IPS-20b (cell line): ENCODE data around the gene PIGQ.

ENCODE experiments used
- H3K27ac ChIP-seq: one replicate; pipeline ENCODE4 v1.5.1; 2013; ENCODE audit warnings: low read length
- H3K27me3 ChIP-seq: 2 replicates; pipeline ENCODE4 v1.6.1; 2013; ENCODE audit warnings: mild to moderate bottlenecking, low read length, inconsistent platforms; ENCODE audit not compliant: insufficient read depth
- H3K36me3 ChIP-seq: 2 replicates; pipeline ENCODE4 v1.6.1; 2013; ENCODE audit warnings: low read depth, mild to moderate bottlenecking, inconsistent platforms, low read length, moderate library complexity; ENCODE audit not compliant: insufficient read depth
- H3K4me1 ChIP-seq: 2 replicates; pipeline ENCODE4 v1.6.1; 2013; ENCODE audit warnings: mild to moderate bottlenecking, control low read depth, inconsistent platforms, low read length, moderate library complexity; ENCODE audit not compliant: insufficient read depth
- H3K4me3 ChIP-seq: 2 replicates; pipeline ENCODE4 v1.5.1; 2013; ENCODE audit warnings: mild to moderate bottlenecking, low read length, inconsistent platforms
- H3K9ac ChIP-seq: 2 replicates; pipeline ENCODE4 v1.6.1; 2013; ENCODE audit warnings: low read depth, mild to moderate bottlenecking, inconsistent platforms, low read length, moderate library complexity
- H3K9me3 ChIP-seq: 2 replicates; pipeline ENCODE4 v1.6.1; 2013; ENCODE audit warnings: mild to moderate bottlenecking, low read depth, low read length, inconsistent platforms; ENCODE audit not compliant: insufficient read depth

Gene PIGQ

DNA sequence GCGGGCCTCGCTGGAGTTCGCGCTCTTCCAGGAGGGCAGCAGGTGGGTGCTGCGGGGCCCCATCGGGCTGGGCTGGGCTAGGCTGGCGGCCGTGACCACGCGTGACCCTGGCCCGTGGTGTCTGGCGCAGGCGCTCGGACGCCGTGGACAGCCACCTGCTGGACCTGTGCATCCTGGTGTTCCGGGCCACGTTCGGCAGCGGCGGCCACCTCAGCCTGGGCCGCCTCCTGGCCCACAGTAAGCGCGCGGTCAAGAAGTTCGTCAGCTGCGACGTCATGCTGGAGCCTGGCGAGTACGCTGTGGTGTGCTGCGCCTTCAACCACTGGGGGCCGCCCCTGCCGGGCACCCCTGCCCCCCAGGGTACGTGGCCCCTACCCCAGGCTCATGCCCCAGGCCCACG is 17.6 kb upstream of the PIGQ start:
- Histone ChIP-seq H3K27me3 (no peaks in the 10 kb centered on the region), H3K9me3 (no peaks in the 10 kb centered on the region), H3K9ac (no peak overlapping the region), H3K4me1 (no peaks in the 10 kb centered on the region), H3K27ac (no peak overlapping the region), H3K4me3 (no peak overlapping the region), H3K36me3 (no peaks in the 10 kb centered on the region)

DNA sequence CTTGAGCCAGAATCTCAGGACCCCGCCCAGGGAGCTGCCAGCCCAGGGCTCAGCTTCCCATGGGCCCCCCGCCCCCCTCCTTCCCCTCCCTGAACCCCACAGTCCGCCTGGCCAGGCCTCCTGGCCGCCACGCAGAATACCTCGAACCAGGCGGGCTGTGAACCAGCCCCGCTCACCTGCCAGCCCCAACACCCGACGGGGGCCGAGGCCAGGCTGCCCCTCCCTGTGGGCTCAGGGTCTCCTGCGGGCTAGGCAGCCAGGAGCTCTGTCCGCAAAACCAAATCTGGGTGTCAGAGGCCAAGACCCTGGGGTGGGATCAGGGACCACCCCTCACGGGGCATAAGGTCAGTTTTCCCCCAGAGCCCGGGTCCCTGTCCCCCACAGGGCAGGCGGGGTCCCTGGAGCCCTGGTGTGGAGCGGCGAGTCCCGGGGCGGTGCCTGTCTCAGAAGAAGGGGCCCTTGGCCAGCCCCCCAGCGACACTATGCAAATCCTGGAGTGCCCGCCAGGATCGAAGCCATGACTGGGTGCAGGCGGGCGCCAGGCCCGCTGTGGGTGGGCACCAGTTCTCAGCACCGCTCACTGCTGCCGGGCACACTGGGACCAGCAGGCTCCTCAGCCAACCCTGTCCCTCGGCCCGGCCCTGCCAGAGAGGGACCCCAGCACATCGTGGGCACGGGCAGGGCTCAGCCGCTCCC is 16.0 kb upstream of the PIGQ start:
- Histone ChIP-seq H3K4me3 (no peak overlapping the region), H3K9ac (no peak overlapping the region), H3K4me1 (no peaks in the 10 kb centered on the region), H3K27ac (no peak overlapping the region), H3K36me3 (no peaks in the 10 kb centered on the region), H3K27me3 (peaks cover 9% of the 10 kb centered on the region), H3K9me3 (no peaks in the 10 kb centered on the region)

- H3K9ac ChIP-seq, result no peak overlapping the region
- H3K4me3 ChIP-seq, result no peak overlapping the region
- H3K27ac ChIP-seq, result no peak overlapping the region
- no peaks in the 10 kb centered on the region for H3K9me3 ChIP-seq
- no peaks in the 10 kb centered on the region for H3K4me1 ChIP-seq
- H3K27me3 ChIP-seq, result peaks cover 14% of the 10 kb centered on the region
- no peaks in the 10 kb centered on the region for H3K36me3 ChIP-seq
These were observed 15.5 kb upstream of the PIGQ start for GRCh38 chr16:554297-554621.

DNA sequence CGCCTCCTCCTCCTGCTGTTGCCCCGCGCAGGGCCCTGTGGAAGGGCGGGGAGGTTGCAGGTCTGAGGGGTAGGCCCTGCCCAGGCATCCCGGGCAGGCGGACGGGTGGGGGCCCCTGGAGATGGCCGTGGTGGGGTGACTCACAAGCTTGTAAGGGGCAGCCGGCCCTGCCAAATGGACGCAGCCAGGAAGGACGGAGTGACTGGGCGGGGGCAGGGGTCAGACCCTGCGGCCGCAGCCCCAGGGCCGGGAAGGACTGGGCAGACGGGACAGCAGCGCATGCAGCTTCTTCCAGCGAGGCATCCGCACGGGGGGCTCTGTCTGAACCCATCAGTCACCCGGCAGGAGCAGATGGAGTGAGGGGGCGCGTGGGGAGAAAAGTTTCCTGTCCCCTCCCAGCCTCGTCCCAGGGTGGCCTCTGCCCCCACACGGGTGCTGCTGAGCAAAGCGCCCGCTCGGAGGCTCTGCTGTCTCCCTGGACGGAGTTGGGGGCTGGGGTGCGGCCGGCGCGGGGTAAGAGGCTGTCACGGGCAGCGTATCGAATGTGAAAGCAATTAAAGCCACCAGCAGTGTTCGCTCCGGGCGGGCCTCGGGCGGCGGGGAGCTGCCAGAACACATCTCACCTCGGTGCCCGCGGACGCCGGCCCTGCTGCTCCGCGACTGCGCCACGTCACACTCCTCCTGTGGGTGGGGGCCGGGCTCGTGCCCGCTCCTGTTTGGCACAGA is 15.0 kb upstream of the PIGQ start:
- H3K27ac ChIP-seq, result no peak overlapping the region
- no peaks in the 10 kb centered on the region for H3K4me1 ChIP-seq
- H3K9ac ChIP-seq, result no peak overlapping the region
- no peaks in the 10 kb centered on the region for H3K36me3 ChIP-seq
- no peaks in the 10 kb centered on the region for H3K9me3 ChIP-seq
- H3K27me3 ChIP-seq, result peaks cover 20% of the 10 kb centered on the region
- no peak overlapping the region for H3K4me3 ChIP-seq

GRCh38 chr16:555528-556473 is 14.0 kb upstream of the PIGQ start:
- no peaks in the 10 kb centered on the region for H3K4me1 ChIP-seq
- H3K27me3 ChIP-seq, result peaks cover 28% of the 10 kb centered on the region
- H3K4me3 ChIP-seq, result no peak overlapping the region
- H3K9ac ChIP-seq, result no peak overlapping the region
- H3K36me3 ChIP-seq, result no peaks in the 10 kb centered on the region
- no peaks in the 10 kb centered on the region for H3K9me3 ChIP-seq
- no peak overlapping the region for H3K27ac ChIP-seq

- Histone ChIP-seq H3K4me3 (no peak overlapping the region), H3K4me1 (no peaks in the 10 kb centered on the region)
These were observed 13.1 kb upstream of the PIGQ start for GRCh38 chr16:556474-557173.

GRCh38 chr16:557463-558297 is 12.1 kb upstream of the PIGQ start:
- Histone ChIP-seq H3K4me1 (no peaks in the 10 kb centered on the region), H3K4me3 (no peak overlapping the region), H3K36me3 (no peaks in the 10 kb centered on the region), H3K27me3 (peaks cover 47% of the 10 kb centered on the region), H3K27ac (no peak overlapping the region), H3K9me3 (no peaks in the 10 kb centered on the region), H3K9ac (no peak overlapping the region)

More at GRCh38 chr16:556474-557173, 13.1 kb upstream of the PIGQ start:
- no peak overlapping the region for H3K27ac ChIP-seq
- H3K9me3 ChIP-seq, result no peaks in the 10 kb centered on the region
- H3K27me3 ChIP-seq, result peaks cover 36% of the 10 kb centered on the region
- no peaks in the 10 kb centered on the region for H3K36me3 ChIP-seq
- H3K9ac ChIP-seq, result no peak overlapping the region

DNA sequence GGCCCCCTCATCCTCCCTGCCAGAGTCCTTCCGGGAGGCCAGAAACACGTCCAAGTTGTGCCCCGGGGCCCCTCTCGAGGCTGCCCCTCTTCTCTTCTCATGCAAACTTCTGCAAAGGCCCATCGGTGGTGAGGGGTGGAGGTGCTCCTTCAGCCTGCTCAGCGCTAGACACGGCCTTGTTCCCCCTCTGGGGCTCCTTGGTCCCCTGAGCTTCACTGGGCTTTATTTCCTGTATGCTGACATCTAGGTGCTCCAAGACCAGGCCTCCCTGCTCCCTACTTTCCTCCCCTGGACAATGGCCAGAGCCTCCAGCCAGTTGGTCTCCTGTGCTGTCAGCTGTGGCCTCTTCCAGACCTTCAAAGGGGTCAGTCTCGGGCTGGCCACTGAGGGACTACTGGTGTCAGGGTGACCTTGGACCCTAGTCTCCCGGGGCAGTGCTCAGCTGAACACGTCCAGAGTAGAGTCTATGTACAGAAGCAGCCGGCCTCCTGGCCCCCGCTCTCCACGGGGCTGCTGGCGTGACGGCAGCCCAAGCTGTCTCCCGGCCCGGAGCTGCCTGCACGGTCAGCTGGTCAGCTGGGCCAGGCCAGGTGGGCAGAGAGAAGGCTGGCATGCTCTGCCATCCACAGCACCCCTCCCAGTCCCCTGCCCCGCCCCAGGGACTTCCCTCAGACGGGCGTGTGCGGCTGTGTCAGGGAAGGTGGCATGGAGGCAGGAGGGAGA is 11.3 kb upstream of the PIGQ start:
- H3K27ac ChIP-seq, result no peak overlapping the region
- peaks cover 49% of the 10 kb centered on the region for H3K27me3 ChIP-seq
- no peak overlapping the region for H3K9ac ChIP-seq
- H3K4me3 ChIP-seq, result no peak overlapping the region
- H3K36me3 ChIP-seq, result no peaks in the 10 kb centered on the region
- H3K4me1 ChIP-seq, result no peaks in the 10 kb centered on the region
- H3K9me3 ChIP-seq, result no peaks in the 10 kb centered on the region

- no peaks in the 10 kb centered on the region for H3K36me3 ChIP-seq
- no peaks in the 10 kb centered on the region for H3K9me3 ChIP-seq
- no peak overlapping the region for H3K27ac ChIP-seq
- H3K27me3 ChIP-seq, result peaks cover 49% of the 10 kb centered on the region
- no peak overlapping the region for H3K9ac ChIP-seq
- no peak overlapping the region for H3K4me3 ChIP-seq
- no peaks in the 10 kb centered on the region for H3K4me1 ChIP-seq
These were observed 10.8 kb upstream of the PIGQ start for GRCh38 chr16:559021-559380.

DNA sequence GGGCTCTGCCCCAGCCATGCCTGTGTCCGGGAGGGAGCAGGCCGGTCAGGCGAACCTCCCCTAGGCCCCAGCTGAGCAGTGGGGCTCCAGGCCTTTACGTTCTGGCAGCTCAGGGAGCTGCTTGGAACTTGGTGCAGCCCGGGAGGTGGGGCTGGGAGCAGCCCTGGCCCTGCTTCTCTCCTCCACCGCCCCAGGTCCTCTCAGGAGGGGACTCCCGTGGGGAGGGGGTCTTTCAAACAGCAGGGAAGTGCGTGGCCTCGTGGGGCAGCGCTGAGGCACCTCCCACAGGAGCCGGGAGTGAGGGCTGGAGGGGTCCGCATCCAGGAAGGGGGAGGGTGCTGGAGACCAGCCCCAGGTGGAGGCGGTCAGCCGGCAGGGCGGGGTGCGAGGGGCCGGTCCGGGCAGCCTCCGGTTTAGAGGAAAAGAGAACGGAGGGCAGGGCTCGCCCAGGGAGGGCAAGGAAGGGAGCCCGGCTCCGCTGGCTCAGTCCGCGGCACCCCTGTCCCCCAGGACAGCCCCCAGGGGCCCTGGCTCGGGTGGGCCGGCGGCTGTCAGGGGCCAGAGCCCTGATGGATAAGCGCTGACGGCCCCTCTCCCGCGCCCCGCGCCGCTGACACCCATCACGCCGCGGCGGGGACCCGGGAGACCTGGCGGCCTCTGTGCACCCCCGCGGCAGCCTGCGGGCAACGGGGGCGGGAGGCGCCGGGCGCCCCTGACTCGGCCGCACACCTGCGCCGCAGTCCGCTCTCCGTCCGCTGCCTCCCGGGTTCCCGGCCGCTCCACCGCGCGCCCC is 10.2 kb upstream of the PIGQ start:
- no peak overlapping the region for H3K27ac ChIP-seq
- H3K9me3 ChIP-seq, result no peaks in the 10 kb centered on the region
- no peaks in the 10 kb centered on the region for H3K36me3 ChIP-seq
- H3K4me1 ChIP-seq, result no peaks in the 10 kb centered on the region
- no peak overlapping the region for H3K9ac ChIP-seq
- peaks cover 49% of the 10 kb centered on the region for H3K27me3 ChIP-seq
- H3K4me3 ChIP-seq, result no peak overlapping the region
